Measurements from ENCODE around the gene CTSD. TPM values are rescaled to one million over a fixed set of nuclear protein-coding genes. Genes with fewer than 3 reads are reported as not detected.

The CTSD gene
- total RNA-seq, 1 donor, result 221 TPM

DNA sequence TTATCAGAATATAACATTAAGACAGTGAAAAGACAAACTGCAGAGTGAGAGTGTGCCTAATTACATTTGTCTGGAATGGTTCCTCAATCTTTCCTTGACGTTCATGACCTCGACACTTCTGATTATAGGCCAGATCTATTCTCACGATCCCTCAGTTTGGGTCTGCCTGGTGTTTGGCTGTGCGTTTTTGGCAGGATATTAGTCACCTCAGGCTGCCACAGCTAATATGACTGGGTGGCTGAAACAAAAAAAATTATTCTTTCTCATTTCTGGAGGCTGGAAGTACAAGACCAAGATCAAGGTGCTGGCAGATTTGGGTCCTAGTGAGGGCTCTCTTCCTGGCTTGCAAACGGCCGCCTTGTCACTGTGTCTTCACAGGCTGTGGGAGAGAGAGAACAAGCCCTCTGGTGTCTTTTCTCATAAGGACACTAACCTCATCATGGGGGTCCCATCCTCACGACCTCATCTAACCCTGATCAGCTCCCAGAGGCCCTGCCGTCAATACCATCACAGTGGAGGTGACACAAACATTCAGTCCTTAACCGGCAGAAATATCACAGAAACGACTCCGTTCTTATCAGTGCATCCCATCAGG lies 36.5 kb downstream of the CTSD start:
- no peak overlapping the region for H3K4me3 ChIP-seq (ENCODE audit: low read depth, low read length)
- TF ChIP-seq CTCF (IDR thresholded peaks at IDR 0.05; ENCODE audit: insufficient read depth, low read length), result no peak
- DNase-seq (ENCODE audit: low read depth), result no peak

GRCh38 chr11:1719781-1720180 lies 43.9 kb downstream of the CTSD start:
- DNase-seq (ENCODE audit: low read depth), result no peak
- no peak for TF ChIP-seq CTCF (IDR thresholded peaks at IDR 0.05; ENCODE audit: insufficient read depth, low read length)
- H3K4me3 ChIP-seq (ENCODE audit: low read depth, low read length), result no peak overlapping the region

GRCh38 chr11:1718326-1718725 lies 45.4 kb downstream of the CTSD start:
- DNase-seq (ENCODE audit: low read depth), result no peak
- TF ChIP-seq CTCF (IDR thresholded peaks at IDR 0.05; ENCODE audit: insufficient read depth, low read length), result no peak
- no peak overlapping the region for H3K4me3 ChIP-seq (ENCODE audit: low read depth, low read length)

- no peak for TF ChIP-seq CTCF (IDR thresholded peaks at IDR 0.05; ENCODE audit: insufficient read depth, low read length)
- H3K4me3 ChIP-seq (ENCODE audit: low read depth, low read length), result no peak overlapping the region
- DNase-seq (ENCODE audit: low read depth), result no peak
These were observed 46.0 kb downstream of the CTSD start for GRCh38 chr11:1717745-1718144.

- no peak for DNase-seq (ENCODE audit: low read depth)
- no peak for TF ChIP-seq CTCF (IDR thresholded peaks at IDR 0.05; ENCODE audit: insufficient read depth, low read length)
- no peak overlapping the region for H3K4me3 ChIP-seq (ENCODE audit: low read depth, low read length)
These were observed 48.5 kb downstream of the CTSD start for GRCh38 chr11:1714908-1715885.

GRCh38 chr11:1708716-1709115 lies 55.0 kb downstream of the CTSD start:
- no peak for TF ChIP-seq CTCF (IDR thresholded peaks at IDR 0.05; ENCODE audit: insufficient read depth, low read length)
- DNase-seq (ENCODE audit: low read depth), result no peak
- no peak overlapping the region for H3K4me3 ChIP-seq (ENCODE audit: low read depth, low read length)
